Measurements from ENCODE around the gene ZNF385B. TPM values are rescaled to one million over a fixed set of nuclear protein-coding genes. Genes with fewer than 3 reads are reported as not detected.
"Not testable (repeated sequence)": the region's sequence is repeated elsewhere in the genome, so short reads cannot be mapped to it uniquely, and the experiment has no call there.

Gene ZNF385B
- total and polyA plus RNA-seq, 11 donors, result 0.07 to 12.2 (median 2.3) TPM

- peaks cover 0 to 17% (median 6%) of the 10 kb centered on the region in 12 donors for H3K4me1 ChIP-seq
- intact Hi-C loops (cut with DNase I), result no loop called here
- H3K9me3 ChIP-seq, result no peaks in the 10 kb centered on the region
- ATAC-seq (peak; percentile 54 to 74 (median 68)), DNase-seq (no peak)
- no peak for TF ChIP-seq POLR2A (IDR thresholded peaks at IDR 0.05)
- TF ChIP-seq CTCF (IDR thresholded peaks at IDR 0.05), result no peak
- peak overlapping the region in 2 of 12 donors; percentile 22 to 56 for H3K27ac ChIP-seq
- H3K4me3 ChIP-seq, result no peak overlapping the region
- no peaks in the 10 kb centered on the region for H3K27me3 ChIP-seq
- 28 to 40% (median 33%) methylated on average over 2 of the region's 2 CpGs for WGBS, 4 donors
- H3K36me3 ChIP-seq, result no peaks in the 10 kb centered on the region
Observed at GRCh38 chr2:179636995-179637394, 224.4 kb downstream of the ZNF385B start.

- intact Hi-C loops (cut with DNase I), result no loop called here
- Histone ChIP-seq H3K27me3 (no peaks in the 10 kb centered on the region), H3K9me3 (no peaks in the 10 kb centered on the region), H3K4me1 (peaks cover 0 to 17% (median 6%) of the 10 kb centered on the region in 12 donors), H3K4me3 (no peak overlapping the region), H3K27ac (peak overlapping the region in 1 of 12 donors; percentile 56), H3K36me3 (no peaks in the 10 kb centered on the region)
- peak in 1 of 4 donors; percentile 48 for ATAC-seq
- 64 to 68% (median 67%) methylated on average over 6 of the region's 6 CpGs for WGBS, 4 donors
- no peak for DNase-seq
- TF ChIP-seq POLR2A (IDR thresholded peaks at IDR 0.05), result no peak
Observed at GRCh38 chr2:179636100-179636980, 225.1 kb downstream of the ZNF385B start.

DNA sequence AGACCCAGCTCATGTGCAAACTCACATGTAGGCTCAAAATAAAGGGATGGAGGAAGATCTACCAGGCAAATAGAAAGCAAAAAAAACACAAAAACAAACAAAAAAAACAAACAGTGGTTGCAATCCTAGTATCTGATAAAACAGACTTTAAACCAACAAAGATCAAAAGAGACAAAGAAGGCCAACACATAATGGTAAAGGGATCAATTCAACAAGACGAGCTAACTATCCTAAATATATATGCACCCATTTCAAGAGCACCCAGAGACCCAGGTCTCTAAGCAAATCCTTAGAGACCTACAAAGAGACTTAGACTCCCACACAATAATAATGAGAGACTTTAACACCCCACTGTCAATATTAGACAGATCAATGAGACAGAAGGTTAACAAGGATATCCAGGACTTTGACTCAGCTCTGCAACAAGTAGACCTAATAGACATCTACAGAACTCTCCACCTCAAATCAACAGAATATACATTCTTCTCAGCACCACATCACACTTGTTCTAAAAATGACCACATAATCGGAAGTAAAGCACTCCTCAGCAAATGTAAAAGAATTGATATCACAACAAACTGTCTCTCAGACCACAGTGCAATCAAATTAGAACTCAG, 229.5 kb downstream of the ZNF385B start:
- H3K27me3 ChIP-seq; H3K27ac ChIP-seq; intact Hi-C loops (cut with DNase I); H3K4me3 ChIP-seq; H3K9me3 ChIP-seq; H3K36me3 ChIP-seq; H3K4me1 ChIP-seq; DNase-seq; ATAC-seq: not testable (repeated sequence)
- WGBS, 4 donors, result 61 to 78% (median 66%) methylated on average over 2 of the region's 2 CpGs

GRCh38 chr2:179629776-179630175, 231.6 kb downstream of the ZNF385B start:
- intact Hi-C loops (cut with DNase I); H3K27ac ChIP-seq; H3K4me1 ChIP-seq; DNase-seq; H3K27me3 ChIP-seq; H3K9me3 ChIP-seq; ATAC-seq; H3K4me3 ChIP-seq; H3K36me3 ChIP-seq: not testable (repeated sequence)
- WGBS, 4 donors, result 68 to 92% (median 86%) methylated on average over 4 to 5 of the region's 5 CpGs

GRCh38 chr2:179626261-179626660, 235.2 kb downstream of the ZNF385B start:
- no peak overlapping the region for H3K4me3 ChIP-seq
- peaks cover 0 to 9% (median 0%) of the 10 kb centered on the region in 12 donors for H3K4me1 ChIP-seq
- H3K27ac ChIP-seq, result no peak overlapping the region
- DNase-seq (no peak), ATAC-seq (no peak)
- WGBS, 4 donors, result 70 to 81% (median 78%) methylated on average over 2 of the region's 2 CpGs
- no peaks in the 10 kb centered on the region for H3K36me3 ChIP-seq
- no peaks in the 10 kb centered on the region for H3K9me3 ChIP-seq
- TF ChIP-seq POLR2A (IDR thresholded peaks at IDR 0.05) (no peak), CTCF (IDR thresholded peaks at IDR 0.05) (no peak)
- no peaks in the 10 kb centered on the region for H3K27me3 ChIP-seq
- intact Hi-C loops (cut with DNase I), result loop anchor here in 1 of 10 donors (2.0 kb wide), 1 partner anchor 77 kb away; no protein-coding TSS in a partner anchor

Data from heart left ventricle (tissue), 16 donors.